Measurements from ENCODE around the gene NDUFAF2. TPM values are rescaled to one million over a fixed set of nuclear protein-coding genes. Genes with fewer than 3 reads are reported as not detected.
A peak's percentile ranks its signal among the peaks of the same experiment; 100 is the strongest.

NDUFAF2 gene
- total and polyA plus RNA-seq, 2 of the 8 experiments (the other 6 are each of a cell fraction or from before 2014, with no cell fraction given): 10.7 to 46.5 TPM

GRCh38 chr5:61055434-61056006 lies 110.5 kb downstream of the NDUFAF2 start (continued):
- TF ChIP-seq CBX5 (IDR thresholded peaks at IDR 0.05; ENCODE audit: low read depth, low read length): no peak
- no peak for TF ChIP-seq SAP30 (IDR thresholded peaks at IDR 0.05; ENCODE audit: insufficient read depth, insufficient replicate concordance, low read length)
- peak; percentile 89 to 90 for TF ChIP-seq RAD21 (IDR thresholded peaks at IDR 0.05 in 1 of 2, conservative IDR thresholded peaks at IDR 0.05 in 1 of 2; ENCODE audit: low read depth in 2 of 2, low read length in 2 of 2)
